HepG2 (cell line): Measurements from ENCODE around the gene ARID5B. TPM values are rescaled to one million over a fixed set of nuclear protein-coding genes. Genes with fewer than 3 reads are reported as not detected.

Experiments
- ATAC-seq: fragments of 200-7000 bp; cut with Tn5 transposase; 3 replicates; pipeline ENCODE4 v1.9.1; 2020; ENCODE audit warnings: mild to moderate bottlenecking, moderate library complexity
- BruUV-seq: library from RNA; stranded (reverse); fragments of 400-500 nt; replicated peaks from 2 replicates; lab custom pipeline; 2021; lab: Mats Ljungman, UMichigan
- CTCF ChIA-PET: fragments of 300-600 bp; formaldehyde crosslinking; extraction: SDS; loops from one replicate; lab custom pipeline; 2021; ENCODE audit warnings: low total read pairs, inconsistent platforms, low intra/inter-chr PET ratio; lab: Yijun Ruan, JAX
- POLR2A ChIA-PET: fragments of 350-600 bp; sonication (Branson Sonifier 250); formaldehyde crosslinking; loops from one replicate; lab custom pipeline; 2020; ENCODE audit warnings: antibody characterized with exemption, inconsistent platforms; lab: Yijun Ruan, JAX
- DNase-seq: peaks from one replicate; pipeline ENCODE4 v3.0.0-alpha.2; 2015; ENCODE audit warnings: low spot score
- FAIRE-seq: peaks from 3 replicates; lab custom pipeline; 2011; peaks lifted over from hg19 to GRCh38; lab: Jason Lieb, UNC
- H2AFZ ChIP-seq: one replicate; pipeline ENCODE4 v1.6.1; 2011; ENCODE audit warnings: low read length, inconsistent platforms
- H3K27ac ChIP-seq: fragments of 300-600 bp; 3 replicates; pipeline ENCODE4 v1.8.0; 2011; ENCODE audit warnings: mixed run types, mild to moderate bottlenecking, mixed read lengths, low read length, inconsistent platforms; ENCODE audit not compliant: insufficient read depth; ENCODE audit errors: extremely low read length
- H3K27me3 ChIP-seq, 2 experiments: fragments of 200-600 bp in 1 of 2; 2 replicates in 1 of 2; 3 replicates in 1 of 2; pipeline versions ENCODE4 v1.6.0 to v1.8.0; 2011; ENCODE audit warnings: low read length in 2 of 2, mild to moderate bottlenecking in 2 of 2, moderate library complexity in 2 of 2, inconsistent platforms in 1 of 2; ENCODE audit not compliant: insufficient read depth in 2 of 2, control insufficient read depth in 1 of 2
- H3K36me3 ChIP-seq, 2 experiments: fragments of 200-600 bp in 1 of 2; replicated peaks in 1 of 2; 2 replicates in 1 of 2; 3 replicates in 1 of 2; pipeline versions ENCODE4 v1.5.1 to v1.8.0; 2011; ENCODE audit warnings: low read length in 2 of 2, inconsistent platforms in 1 of 2; ENCODE audit not compliant: insufficient read depth in 2 of 2, control insufficient read depth in 1 of 2
- H3K4me1 ChIP-seq: 2 replicates; pipeline ENCODE4 v1.5.1; 2012; ENCODE audit warnings: low read length, inconsistent platforms; ENCODE audit not compliant: insufficient read depth
- H3K4me2 ChIP-seq: 2 replicates; pipeline ENCODE4 v1.6.0; 2011; ENCODE audit warnings: low read depth, low read length, inconsistent platforms
- H3K4me3 ChIP-seq, 3 experiments: fragments of 200-600 bp in 1 of 3; sonication (generic), shearing (Covaris generic) in 1 of 3; replicated peaks in 1 of 3; 2 replicates each; pipeline ENCODE4 v1.5.1; 2011 to 2016; ENCODE audit warnings: low read length in 3 of 3, inconsistent platforms in 2 of 3, low read depth in 2 of 3, mild to moderate bottlenecking in 2 of 3, control low read depth in 1 of 3, mixed read lengths in 1 of 3; ENCODE audit not compliant: insufficient read depth in 1 of 3
- H3K79me2 ChIP-seq: one replicate; pipeline ENCODE4 v1.6.1; 2011; ENCODE audit warnings: low read length, inconsistent platforms; ENCODE audit not compliant: insufficient read depth
- H3K9ac ChIP-seq: 2 replicates; pipeline ENCODE4 v1.6.0; 2011; ENCODE audit warnings: mild to moderate bottlenecking, low read depth, low read length, inconsistent platforms; ENCODE audit not compliant: insufficient read depth
- H3K9me3 ChIP-seq: 2 replicates; pipeline ENCODE4 v1.5.1; 2012; ENCODE audit warnings: mild to moderate bottlenecking, low read length
- H4K20me1 ChIP-seq: 2 replicates; pipeline ENCODE4 v1.6.0; 2011; ENCODE audit warnings: inconsistent platforms, mild to moderate bottlenecking, low read length, moderate library complexity; ENCODE audit not compliant: insufficient read depth
- BCL6 ChIP-seq: IDR thresholded peaks from 2 replicates; pipeline ENCODE4 v1.6.1; 2016; ENCODE audit warnings: missing genetic modification reagents, missing compliant biosample characterization
- FOSL2 ChIP-seq: sonication (generic); formaldehyde crosslinking; IDR thresholded peaks from 2 replicates; pipeline ENCODE4 v1.4.0; 2020; ENCODE audit warnings: missing genetic modification reagents
- HES4 ChIP-seq: sonication (generic); formaldehyde crosslinking; IDR thresholded peaks from 2 replicates; pipeline ENCODE4 v1.9.0; 2021; ENCODE audit warnings: mild to moderate bottlenecking, missing genetic modification reagents, borderline replicate concordance
- HMGXB4 ChIP-seq, 2 experiments: sonication (generic) in 1 of 2; formaldehyde crosslinking in 1 of 2; IDR thresholded peaks; 2 replicates each; pipeline versions ENCODE4 v1.4.0 to v1.6.1; 2018 to 2020; ENCODE audit warnings: missing genetic modification reagents in 2 of 2, borderline replicate concordance in 1 of 2, low read depth in 1 of 2, mild to moderate bottlenecking in 1 of 2, missing biosample characterization in 1 of 2
- NFKB2 ChIP-seq: sonication (generic); formaldehyde crosslinking; IDR thresholded peaks from 2 replicates; pipeline ENCODE4 v1.4.0; 2020; ENCODE audit warnings: missing genetic modification reagents, borderline replicate concordance
- NRL ChIP-seq: sonication (generic); formaldehyde crosslinking; IDR thresholded peaks from 2 replicates; pipeline ENCODE4 v1.5.0; 2020; ENCODE audit warnings: missing genetic modification reagents, mild to moderate bottlenecking, moderate library complexity, borderline replicate concordance
- PHF5A ChIP-seq: IDR thresholded peaks from one replicate; pipeline ENCODE4 v1.6.1; 2018; ENCODE audit warnings: low read depth, missing genetic modification reagents; ENCODE audit not compliant: unreplicated experiment
- TARDBP ChIP-seq: sonication (generic); formaldehyde crosslinking; IDR thresholded peaks from 2 replicates; pipeline ENCODE4 v1.8.0; 2022; ENCODE audit warnings: mild to moderate bottlenecking, missing genetic modification reagents
- WIZ ChIP-seq: sonication (generic); formaldehyde crosslinking; IDR thresholded peaks from 2 replicates; pipeline ENCODE4 v1.5.1; 2020; ENCODE audit warnings: mild to moderate bottlenecking, missing genetic modification reagents
- ZFP41 ChIP-seq: sonication (generic); formaldehyde crosslinking; IDR thresholded peaks from 2 replicates; pipeline ENCODE4 v1.4.0; 2020; ENCODE audit warnings: mild to moderate bottlenecking, missing genetic modification reagents, borderline replicate concordance
- ZNF605 ChIP-seq: sonication (generic); formaldehyde crosslinking; IDR thresholded peaks from 2 replicates; pipeline ENCODE4 v1.8.0; 2022; ENCODE audit warnings: mild to moderate bottlenecking, missing genetic modification reagents
- ZNF687 ChIP-seq: sonication (generic); formaldehyde crosslinking; IDR thresholded peaks from 2 replicates; pipeline ENCODE4 v1.5.1; 2020; ENCODE audit warnings: mild to moderate bottlenecking, missing genetic modification reagents, moderate library complexity
- ZNF740 ChIP-seq: sonication (generic); formaldehyde crosslinking; IDR thresholded peaks from 2 replicates; pipeline ENCODE4 v1.4.0; 2020; ENCODE audit warnings: missing genetic modification reagents
- WGBS: methylation state at CpG from one replicate; pipeline ENCODE4 v1.1.6; 2017; ENCODE audit warnings: low lambda C conversion rate; 5-methylcytosine and 5-hydroxymethylcytosine counted together
- in situ Hi-C: cut with HindIII; loops from 2 replicates; pipeline ENCODE4 v1.10.0; 2017; ENCODE audit warnings: low pct_unique_long_range_greater_than_20kb; ENCODE audit not compliant: extremely low pct_ligation_motif_present
- intact Hi-C: fragments of 100-400 bp; cut with micrococcal nuclease; formaldehyde crosslinking; loops from one replicate; pipeline ENCODE4 v1.10.0; 2022; ENCODE audit not compliant: unreplicated experiment
- polyA plus RNA-seq, 8 experiments: library from polyadenylated mRNA; depleted of rRNA in 3 of 8; stranded (reverse) in 7 of 8; unstranded in 1 of 8; fragments of >200 nt; fragmentation: Illumina TruSeq in 4 of 8; extraction: Trizol in 4 of 8; gene quantifications; 2 replicates each; pipeline versions ENCODE4 v1.2.1 to v1.2.3, GENCODE V29; 2011 to 2016; ENCODE audit warnings: low read depth in 4 of 8, missing spikeins in 1 of 8, mixed read lengths in 1 of 8; ENCODE audit not compliant: insufficient read depth in 1 of 8
- total RNA-seq, 5 experiments: library from RNA; depleted of rRNA; stranded (reverse); fragments of >200 nt; fragmentation: Illumina TruSeq; extraction: Trizol; gene quantifications; 2 replicates each; pipeline ENCODE4 v1.2.3, GENCODE V29; 2016; ENCODE audit warnings: low read depth in 1 of 5

The ARID5B gene
- total and polyA plus RNA-seq, 2 of the 13 experiments (the other 11 are each of a cell fraction or from before 2014, with no cell fraction given) = 6.2 to 21.1 TPM

GRCh38 chr10:61902445-61903220 lies 1.1 kb downstream of the ARID5B start (continued):
- TF ChIP-seq TARDBP (CRISPR knock-in tag) = no peak
- TF ChIP-seq HMGXB4 (CRISPR knock-in tag; IDR thresholded peaks at IDR 0.05; ENCODE audit: borderline replicate concordance in 1 of 2, low read depth in 1 of 2) = peak in 1 of 2 experiments; percentile 9; a peak in 1 of 4 replicates
- TF ChIP-seq BCL6 (CRISPR knock-in tag) = no peak
- TF ChIP-seq HES4 (CRISPR knock-in tag) = no peak

GRCh38 chr10:61903221-61903927 lies 1.9 kb downstream of the ARID5B start:
- peaks cover 51% of the 10 kb centered on the region for H3K4me1 ChIP-seq
- peak overlapping the region; percentile 96 for H3K9ac ChIP-seq
- H3K9me3 ChIP-seq = no peaks in the 10 kb centered on the region
- H3K4me2 ChIP-seq = peak overlapping the region; percentile 90
- H2AFZ ChIP-seq = peak overlapping the region; percentile 17
- DNase-seq (peak; percentile 38), FAIRE-seq (no peak), ATAC-seq (peak; percentile 89)
- peak overlapping the region; percentile 94 for H3K27ac ChIP-seq
- TSS peak; percentile 89 for BruUV-seq
- intact Hi-C loops = loop anchor here (2.0 to 5.0 kb wide), 3 partner anchors 67 to 364 kb away; partner anchors contain the start of gene RTKN2
- H3K27me3 ChIP-seq = no peaks in the 10 kb centered on the region; a peak in 1 of 5 replicates
- in situ Hi-C loops = loop anchor here (5.0 to 10.0 kb wide), 3 partner anchors 144 to 351 kb away; no protein-coding TSS in a partner anchor
- CTCF ChIA-PET = no interaction called here
- POLR2A ChIA-PET = interaction anchor here (0.6 to 2.1 kb wide), 12 partner anchors 12 to 568 kb away, joined by 3 to 12 read pairs (median 4); partner anchors contain the start of gene RTKN2
- H3K79me2 ChIP-seq = peaks cover 65% of the 10 kb centered on the region
- 1% methylated on average over 24 of the region's 56 CpGs for WGBS
- peak overlapping the region; percentile 93 to 96 (median 94) for H3K4me3 ChIP-seq
- H4K20me1 ChIP-seq = peaks cover 4% of the 10 kb centered on the region; the same call in 1 of the 2 replicates
- H3K36me3 ChIP-seq = no peaks in the 10 kb centered on the region
- TF ChIP-seq NRL (CRISPR knock-in tag) (0 out of 2 replicates have a peak, but pooled peaks have one; percentile 51), PHF5A (no peak), FOSL2 (CRISPR knock-in tag) (no peak), NFKB2 (CRISPR knock-in tag) (peak; percentile 56; the same call in 1 of the 2 replicates), ZFP41 (CRISPR knock-in tag) (no peak), ZNF740 (CRISPR knock-in tag) (0 out of 2 replicates have a peak, but pooled peaks have one; percentile 8), WIZ (CRISPR knock-in tag) (no peak), ZNF605 (no peak), ZNF687 (peak; percentile 81)
